Retinal pigment epithelial cell (primary cell): Measurements from ENCODE around the gene PDGFC.

Source experiments
- DNase-seq: peaks from one replicate; pipeline ENCODE4 v3.0.0-alpha.2; 2010; ENCODE audit warnings: low read depth
- H3K4me3 ChIP-seq: 2 replicates; pipeline ENCODE4 v1.5.1; 2011; ENCODE audit warnings: mild to moderate bottlenecking, low read length, control low read depth, moderate library complexity
- CTCF ChIP-seq: conservative IDR thresholded peaks from 2 replicates; pipeline ENCODE4 v1.5.1; 2011; ENCODE audit warnings: low read depth, low read length, control low read depth, inconsistent platforms

The PDGFC gene

GRCh38 chr4:156968479-156968984, 3.1 kb downstream of the PDGFC start:
- DNase-seq: peak; percentile 86
- peak overlapping the region; percentile 99 for H3K4me3 ChIP-seq
- peak; percentile 87 for TF ChIP-seq CTCF

GRCh38 chr4:156966836-156967235, 4.8 kb downstream of the PDGFC start:
- peak overlapping the region; percentile 99 for H3K4me3 ChIP-seq
- TF ChIP-seq CTCF: no peak
- no peak for DNase-seq

GRCh38 chr4:156963419-156963818, 8.2 kb downstream of the PDGFC start:
- no peak for DNase-seq
- no peak for TF ChIP-seq CTCF
- no peak overlapping the region for H3K4me3 ChIP-seq

- no peak for TF ChIP-seq CTCF
- peak; percentile 85 for DNase-seq
- H3K4me3 ChIP-seq: no peak overlapping the region
These were observed 9.0 kb downstream of the PDGFC start for GRCh38 chr4:156962528-156962974.

- H3K4me3 ChIP-seq: no peak overlapping the region
- TF ChIP-seq CTCF: no peak
- no peak for DNase-seq
These were observed 9.6 kb downstream of the PDGFC start for GRCh38 chr4:156962058-156962358.

GRCh38 chr4:156961196-156962057, 10.2 kb downstream of the PDGFC start:
- no peak for DNase-seq
- no peak for TF ChIP-seq CTCF
- H3K4me3 ChIP-seq: no peak overlapping the region

- H3K4me3 ChIP-seq: peak overlapping the region; percentile 23
- no peak for DNase-seq
These were observed 12.3 kb downstream of the PDGFC start for GRCh38 chr4:156959298-156959702.

More at GRCh38 chr4:156959298-156959702, 12.3 kb downstream of the PDGFC start:
- no peak for TF ChIP-seq CTCF
